SK-N-MC (cell line): Measurements from ENCODE around the gene UBXN11.

ENCODE experiments used
- EZH2 ChIP-seq: fragments of 200-600 bp; sonication (generic); IDR thresholded peaks from one replicate; pipeline ENCODE4 v1.6.1; 2017; ENCODE audit warnings: antibody characterized with exemption
- POLR2AphosphoS5 ChIP-seq: IDR thresholded peaks from 2 replicates; pipeline ENCODE4 v1.6.1; 2012; ENCODE audit warnings: mild to moderate bottlenecking, low read depth, low read length, borderline replicate concordance

- TF ChIP-seq EZH2 (no peak), POLR2AphosphoS5 (no peak)
Observed at GRCh38 chr1:26300578-26301275, 5.7 kb downstream of the UBXN11 start.
